Sigmoid colon (tissue), 7 donors: Measurements from ENCODE around the gene CKAP5. TPM values are rescaled to one million over a fixed set of nuclear protein-coding genes. Genes with fewer than 3 reads are reported as not detected.
"Not testable (repeated sequence)": the region's sequence is repeated elsewhere in the genome, so short reads cannot be mapped to it uniquely, and the experiment has no call there.

Experiments used
- DNase-seq: peaks from one replicate; pipeline ENCODE4 v3.0.0-alpha.2; 2019
- H3K27ac ChIP-seq, 4 donors: fragments of 200-600 bp; sonication (generic); one replicate each; pipeline ENCODE4 v1.5.1; 2016 to 2019; ENCODE audit warnings: mild to moderate bottlenecking in 1 of 4
- H3K27me3 ChIP-seq, 3 donors: fragments of 200-600 bp; sonication (generic); one replicate each; pipeline ENCODE4 v1.5.1; 2019; ENCODE audit warnings: mild to moderate bottlenecking in 1 of 3
- H3K36me3 ChIP-seq, 4 donors: fragments of 200-600 bp; sonication (generic); one replicate each; pipeline ENCODE4 v1.5.1; 2016 to 2019
- H3K4me1 ChIP-seq, 4 donors: fragments of 200-600 bp; sonication (generic); one replicate each; pipeline ENCODE4 v1.5.1; 2017 to 2019
- H3K4me3 ChIP-seq, 4 donors: fragments of 200-600 bp; sonication (generic); one replicate each; pipeline ENCODE4 v1.5.1; 2017 to 2019; ENCODE audit warnings: mild to moderate bottlenecking in 2 of 4, moderate library complexity in 1 of 4
- H3K9me3 ChIP-seq, 4 donors: fragments of 200-600 bp in 3 of 4; sonication (generic) in 3 of 4; one replicate each; pipeline versions ENCODE4 v1.5.1 to v1.6.1; 2013 to 2019
- EP300 ChIP-seq, 4 donors: sonication (generic); formaldehyde crosslinking; IDR thresholded peaks; one replicate each; pipeline ENCODE4 v1.6.1; 2017; ENCODE audit warnings: antibody characterized with exemption in 4 of 4
- POLR2A ChIP-seq, 2 donors: fragments of 450-650 bp; IDR thresholded peaks; one replicate each; pipeline ENCODE4 v1.6.1; 2016; ENCODE audit warnings: antibody characterized with exemption in 2 of 2, mild to moderate bottlenecking in 2 of 2, moderate library complexity in 2 of 2
- POLR2AphosphoS5 ChIP-seq, 4 donors: sonication (generic); formaldehyde crosslinking; IDR thresholded peaks; one replicate each; pipeline ENCODE4 v1.6.1; 2017; ENCODE audit warnings: antibody characterized with exemption in 4 of 4
- WGBS, 2 donors: extraction: QIAGEN DNeasy Blood & Tissue Kit; methylation state at CpG; one replicate each; pipeline ENCODE4 v1.1.7; 2013; 5-methylcytosine and 5-hydroxymethylcytosine counted together
- intact Hi-C: fragments of 100-400 bp; cut with DNase I; formaldehyde crosslinking; loops from one replicate; pipeline ENCODE4 v1.15.1; 2023
- polyA plus RNA-seq, 3 donors: library from polyadenylated mRNA; stranded (reverse); fragments of 200-250 nt; gene quantifications; one replicate each; pipeline ENCODE4 v1.2.3, GENCODE V29; 2013
- total RNA-seq, 4 donors: library from RNA; depleted of rRNA; stranded (reverse); fragments of >200 nt; gene quantifications; one replicate each; pipeline ENCODE4 v1.1.0, GENCODE V29; 2016
- TF ChIP-seq, protein P1 (sequence below), 4 experiments: fragments of 450-650 bp in 3 of 4; fragments of 200-600 bp in 1 of 4; IDR thresholded peaks; one replicate each; pipeline ENCODE4 v1.5.1; 2016 to 2019; ENCODE audit warnings: antibody characterized with exemption in 4 of 4, mild to moderate bottlenecking in 3 of 4, moderate library complexity in 2 of 4
- donor health status: healthy with polysubstance abuse.
- donor health status: Bipolar disorder and iron deficiency.
- donor health status: healthy.

Gene CKAP5
- total and polyA plus RNA-seq, 7 donors, result 6.6 to 38.8 (median 27.3) TPM

DNA sequence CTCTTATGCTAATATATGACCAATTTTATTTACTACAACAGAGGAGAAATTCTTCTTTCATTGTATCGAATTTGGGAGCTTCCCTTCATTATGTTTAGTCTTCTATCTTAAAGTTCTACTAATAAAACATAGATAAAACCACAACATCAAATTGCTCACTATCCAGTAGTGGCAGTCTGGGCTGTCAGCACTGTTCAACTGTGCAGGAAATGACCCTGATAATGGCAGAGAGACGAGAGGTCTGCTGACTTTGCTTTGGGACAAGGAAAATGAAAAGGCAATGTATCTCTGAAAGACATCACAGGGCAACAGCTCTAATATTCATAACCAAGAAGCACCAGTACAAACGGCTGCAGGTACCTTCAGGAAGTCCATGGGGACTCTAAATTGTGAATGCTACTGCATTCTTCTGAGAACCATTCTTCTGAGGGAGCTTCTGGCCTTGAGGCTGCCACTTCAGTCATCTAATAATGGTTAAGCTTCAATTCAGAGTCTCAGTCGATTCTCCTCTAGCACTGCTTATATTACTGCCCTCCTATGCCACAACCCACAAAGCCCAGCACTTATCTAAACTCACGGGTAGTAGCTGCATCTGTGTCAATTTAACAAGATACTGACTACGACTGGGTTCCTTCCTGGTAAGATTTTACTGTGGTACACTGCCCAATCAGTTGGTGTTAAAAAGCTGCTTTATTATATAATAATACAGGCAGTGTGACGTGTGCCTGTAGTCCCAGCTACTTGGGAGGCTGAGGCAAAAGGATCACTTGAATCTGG, 44.2 kb downstream of the CKAP5 start:
- intact Hi-C loops, result no loop called here
- Histone ChIP-seq H3K36me3 (peaks cover 1 to 68% (median 30%) of the 10 kb centered on the region in 4 donors), H3K4me1 (no peaks in the 10 kb centered on the region), H3K4me3 (no peak overlapping the region), H3K9me3 (no peaks in the 10 kb centered on the region), H3K27me3 (no peaks in the 10 kb centered on the region), H3K27ac (no peak overlapping the region)
- WGBS, 2 donors, result 79 to 85% methylated on average over 7 of the region's 7 CpGs
- TF ChIP-seq, protein P1, sequence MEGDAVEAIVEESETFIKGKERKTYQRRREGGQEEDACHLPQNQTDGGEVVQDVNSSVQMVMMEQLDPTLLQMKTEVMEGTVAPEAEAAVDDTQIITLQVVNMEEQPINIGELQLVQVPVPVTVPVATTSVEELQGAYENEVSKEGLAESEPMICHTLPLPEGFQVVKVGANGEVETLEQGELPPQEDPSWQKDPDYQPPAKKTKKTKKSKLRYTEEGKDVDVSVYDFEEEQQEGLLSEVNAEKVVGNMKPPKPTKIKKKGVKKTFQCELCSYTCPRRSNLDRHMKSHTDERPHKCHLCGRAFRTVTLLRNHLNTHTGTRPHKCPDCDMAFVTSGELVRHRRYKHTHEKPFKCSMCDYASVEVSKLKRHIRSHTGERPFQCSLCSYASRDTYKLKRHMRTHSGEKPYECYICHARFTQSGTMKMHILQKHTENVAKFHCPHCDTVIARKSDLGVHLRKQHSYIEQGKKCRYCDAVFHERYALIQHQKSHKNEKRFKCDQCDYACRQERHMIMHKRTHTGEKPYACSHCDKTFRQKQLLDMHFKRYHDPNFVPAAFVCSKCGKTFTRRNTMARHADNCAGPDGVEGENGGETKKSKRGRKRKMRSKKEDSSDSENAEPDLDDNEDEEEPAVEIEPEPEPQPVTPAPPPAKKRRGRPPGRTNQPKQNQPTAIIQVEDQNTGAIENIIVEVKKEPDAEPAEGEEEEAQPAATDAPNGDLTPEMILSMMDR (IDR thresholded peaks at IDR 0.05), result no peak
- TF ChIP-seq EP300 (IDR thresholded peaks at IDR 0.05) (no peak), POLR2A (IDR thresholded peaks at IDR 0.05) (no peak), POLR2AphosphoS5 (IDR thresholded peaks at IDR 0.05) (no peak)
- no peak for DNase-seq

DNA sequence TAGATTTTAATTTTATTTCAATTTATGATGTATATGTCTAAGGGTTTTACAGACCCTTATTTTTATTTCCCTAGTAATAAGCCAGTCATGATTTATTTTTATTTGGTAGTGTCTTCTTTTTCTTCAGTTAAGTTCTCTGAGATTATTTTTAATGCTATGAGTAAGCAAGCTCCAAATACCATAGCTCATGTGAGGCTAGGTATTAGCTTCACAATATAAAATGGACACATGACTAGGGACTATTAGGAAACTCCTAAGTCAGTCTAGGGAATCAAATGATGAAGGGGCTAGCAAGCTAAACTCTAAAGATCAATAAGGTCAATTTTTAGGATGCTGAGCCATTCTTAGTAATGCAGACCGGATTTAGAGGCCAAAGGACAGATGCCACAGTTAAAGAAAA, 45.9 kb downstream of the CKAP5 start:
- H3K36me3 ChIP-seq, result peaks cover 0 to 75% (median 35%) of the 10 kb centered on the region in 4 donors
- no peak overlapping the region for H3K27ac ChIP-seq
- TF ChIP-seq POLR2AphosphoS5 (IDR thresholded peaks at IDR 0.05), result no peak
- TF ChIP-seq, protein P1 (IDR thresholded peaks at IDR 0.05), result no peak
- no peak for TF ChIP-seq EP300 (IDR thresholded peaks at IDR 0.05)
- no peak for TF ChIP-seq POLR2A (IDR thresholded peaks at IDR 0.05)
- no peaks in the 10 kb centered on the region for H3K27me3 ChIP-seq
- no peaks in the 10 kb centered on the region for H3K4me1 ChIP-seq
- WGBS, 2 donors, result 95 to 96% methylated on average over 1 of the region's 1 CpG
- H3K4me3 ChIP-seq, result no peak overlapping the region
- no peaks in the 10 kb centered on the region for H3K9me3 ChIP-seq
- DNase-seq, result no peak
- intact Hi-C loops, result no loop called here

DNA sequence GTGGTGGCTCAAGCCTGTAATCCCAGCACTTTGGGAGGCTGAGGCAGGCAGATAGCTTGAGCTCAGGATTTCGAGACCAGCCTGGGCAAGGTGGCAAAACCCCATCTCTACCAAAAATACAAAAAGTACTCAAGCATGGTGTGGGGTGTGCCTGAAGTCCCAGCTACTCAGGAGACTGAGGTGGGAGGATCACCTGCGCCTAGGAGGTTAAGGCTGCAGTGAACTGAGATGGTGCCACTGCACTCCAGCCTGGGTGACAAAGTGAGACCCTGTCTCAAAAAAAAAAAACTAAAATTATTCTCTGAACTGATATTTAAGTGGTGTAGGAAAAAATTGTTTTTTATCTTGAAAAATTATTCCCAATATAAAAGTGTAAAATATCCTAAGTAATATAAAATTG, 46.4 kb downstream of the CKAP5 start:
- H3K9me3 ChIP-seq, H3K27me3 ChIP-seq, DNase-seq, H3K4me3 ChIP-seq, H3K4me1 ChIP-seq, H3K27ac ChIP-seq, intact Hi-C loops: not testable (repeated sequence)
- WGBS, 2 donors, result 97 to 99% methylated on average over 2 of the region's 2 CpGs
- peaks cover 0 to 79% (median 36%) of the 10 kb centered on the region in 4 donors for H3K36me3 ChIP-seq

DNA sequence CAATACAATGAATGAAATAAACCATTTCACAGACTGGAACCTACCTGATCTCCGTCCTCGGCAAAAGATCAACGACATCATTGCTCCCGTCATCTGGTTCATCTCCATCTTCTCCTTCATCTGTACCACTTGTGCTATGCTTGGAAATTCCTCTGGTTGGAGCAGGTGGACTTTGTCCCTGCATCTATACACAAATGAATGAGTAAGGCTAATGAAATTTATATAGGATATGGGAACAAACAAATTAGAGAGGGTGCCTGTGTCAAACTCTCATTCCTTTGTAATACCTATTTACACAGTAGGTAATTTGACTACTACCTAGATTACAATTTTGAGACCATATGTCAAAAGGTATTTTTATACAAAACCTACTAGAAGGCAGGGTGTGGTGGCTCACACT, 67.7 kb downstream of the CKAP5 start:
- DNase-seq, result no peak
- 95 to 97% methylated on average over 4 of the region's 4 CpGs for WGBS, 2 donors
- Histone ChIP-seq H3K9me3 (no peaks in the 10 kb centered on the region), H3K27ac (no peak overlapping the region), H3K36me3 (peaks cover 3 to 79% (median 50%) of the 10 kb centered on the region in 4 donors), H3K4me3 (no peak overlapping the region), H3K27me3 (no peaks in the 10 kb centered on the region), H3K4me1 (no peaks in the 10 kb centered on the region)
- TF ChIP-seq POLR2A (IDR thresholded peaks at IDR 0.05) (no peak), EP300 (IDR thresholded peaks at IDR 0.05) (no peak), POLR2AphosphoS5 (IDR thresholded peaks at IDR 0.05) (no peak)
- TF ChIP-seq, protein P1 (IDR thresholded peaks at IDR 0.05), result no peak
- intact Hi-C loops, result no loop called here

DNA sequence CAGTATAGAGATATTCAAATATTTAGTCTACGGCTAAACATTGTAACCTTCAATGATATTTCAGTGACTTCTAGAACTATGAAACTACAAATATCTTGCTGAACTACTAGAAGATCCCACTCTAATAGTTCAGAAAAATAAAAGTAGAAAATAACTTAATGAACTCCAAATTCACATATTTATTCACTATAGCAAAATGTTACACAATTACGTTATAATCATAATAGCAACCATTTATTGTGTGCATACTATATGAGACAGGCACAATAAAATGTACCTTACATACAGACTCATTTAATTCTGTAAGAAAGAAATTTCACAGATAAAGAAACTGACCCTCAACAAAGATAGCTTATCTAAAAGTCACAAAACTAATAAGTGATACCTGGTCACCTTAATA, 69.2 kb downstream of the CKAP5 start:
- intact Hi-C loops, result no loop called here
- TF ChIP-seq EP300 (IDR thresholded peaks at IDR 0.05) (no peak), POLR2AphosphoS5 (IDR thresholded peaks at IDR 0.05) (no peak), POLR2A (IDR thresholded peaks at IDR 0.05) (no peak)
- TF ChIP-seq, protein P1 (IDR thresholded peaks at IDR 0.05), result no peak
- H3K27ac ChIP-seq, result no peak overlapping the region
- 96 to 98% methylated on average over 2 of the region's 2 CpGs for WGBS, 2 donors
- H3K36me3 ChIP-seq, result peaks cover 3 to 75% (median 41%) of the 10 kb centered on the region in 4 donors
- no peak overlapping the region for H3K4me3 ChIP-seq
- H3K9me3 ChIP-seq, result no peaks in the 10 kb centered on the region
- no peak for DNase-seq
- no peaks in the 10 kb centered on the region for H3K4me1 ChIP-seq
- H3K27me3 ChIP-seq, result no peaks in the 10 kb centered on the region
